ENCODE results near the gene SH3TC1.

SH3TC1 gene

DNA sequence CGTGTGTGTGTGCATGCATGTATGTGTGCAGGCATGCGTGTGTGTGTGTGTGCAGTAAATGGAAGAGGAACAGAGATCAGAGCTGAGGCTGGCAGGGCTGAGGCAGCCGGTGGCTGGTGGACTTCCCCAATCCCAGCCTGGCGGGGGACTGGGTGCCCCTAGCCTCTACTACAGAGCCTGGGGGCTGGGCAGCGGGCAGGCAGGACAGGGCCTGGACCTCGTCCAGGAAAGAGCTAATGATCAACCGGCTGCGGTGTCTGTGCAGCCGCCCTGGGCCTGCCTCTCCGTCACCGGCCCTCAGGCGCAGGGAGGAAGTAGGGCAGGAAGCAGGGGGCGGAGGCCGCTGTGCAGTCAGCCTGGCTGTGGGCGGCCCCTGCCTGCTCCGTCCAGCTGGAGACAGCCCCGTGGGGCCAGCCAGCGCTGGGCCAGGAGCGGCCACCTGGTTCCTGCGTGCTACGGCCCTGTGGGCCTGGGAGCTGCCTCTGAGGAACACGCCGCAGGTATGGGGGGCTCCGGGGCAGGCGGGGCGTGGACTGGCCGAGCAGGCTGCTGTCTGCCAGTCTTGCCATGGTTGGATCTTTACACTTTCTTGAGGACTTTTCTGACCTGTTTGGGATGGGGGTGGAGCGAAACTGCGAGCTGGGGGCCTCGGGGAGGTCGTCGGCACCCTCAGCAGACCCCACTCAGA is at the start of gene SH3TC1:
TSS of gene SH3TC1 (plus strand) at position 385 of the 688 bp plus-strand sequence. CDS start 5,905 bp downstream, outside the sequence.
- DNase-seq: peak; percentile 44 to 47

- no peak for DNase-seq
Observed at GRCh38 chr4:8149664-8150063, 49.4 kb upstream of the SH3TC1 start.

DNA sequence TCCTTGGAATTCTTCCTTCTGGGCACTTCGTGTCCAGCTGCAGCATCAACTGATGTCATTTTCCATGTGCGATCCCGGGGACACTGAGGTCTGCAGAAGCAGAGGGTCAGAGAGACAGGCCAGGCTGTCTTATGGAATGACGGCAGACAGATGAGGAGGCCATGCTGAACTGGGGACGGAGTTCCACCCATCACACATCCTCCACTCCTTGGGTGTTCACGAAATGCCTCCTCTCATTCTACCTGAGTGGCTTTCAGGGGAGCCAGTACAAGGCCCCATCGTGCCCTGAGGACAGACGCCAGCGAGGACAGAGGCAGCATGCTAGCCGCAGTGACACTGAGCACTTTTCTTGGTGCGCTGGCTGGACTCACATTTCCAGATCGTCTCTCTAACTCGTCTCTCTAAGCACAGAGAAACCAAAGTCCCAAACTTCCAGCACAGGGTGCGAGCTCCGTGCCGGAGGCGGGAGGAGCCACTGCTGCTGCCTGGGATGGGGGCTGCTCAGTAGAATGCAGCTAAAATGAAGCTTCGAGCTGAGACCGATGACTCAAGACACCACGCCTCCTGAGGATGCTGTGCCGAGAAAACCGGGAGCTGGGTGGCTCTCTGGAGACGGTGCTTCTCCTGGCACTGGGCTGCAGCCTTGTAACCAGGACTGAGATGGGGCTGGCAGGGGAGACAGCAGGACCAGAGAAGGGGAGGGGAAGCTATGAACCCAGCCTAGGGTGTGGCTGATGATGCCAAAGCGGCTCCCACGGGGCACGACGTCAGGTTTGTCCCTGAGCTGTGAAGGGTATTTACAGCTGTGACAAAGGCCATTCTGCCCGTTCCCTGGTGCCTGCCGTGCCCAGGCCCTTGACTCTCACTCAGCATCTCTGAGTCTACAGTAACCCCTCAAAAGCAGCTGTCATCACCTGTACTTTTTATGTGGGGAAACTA is 48.7 kb upstream of the SH3TC1 start:
- no peak for DNase-seq

DNA sequence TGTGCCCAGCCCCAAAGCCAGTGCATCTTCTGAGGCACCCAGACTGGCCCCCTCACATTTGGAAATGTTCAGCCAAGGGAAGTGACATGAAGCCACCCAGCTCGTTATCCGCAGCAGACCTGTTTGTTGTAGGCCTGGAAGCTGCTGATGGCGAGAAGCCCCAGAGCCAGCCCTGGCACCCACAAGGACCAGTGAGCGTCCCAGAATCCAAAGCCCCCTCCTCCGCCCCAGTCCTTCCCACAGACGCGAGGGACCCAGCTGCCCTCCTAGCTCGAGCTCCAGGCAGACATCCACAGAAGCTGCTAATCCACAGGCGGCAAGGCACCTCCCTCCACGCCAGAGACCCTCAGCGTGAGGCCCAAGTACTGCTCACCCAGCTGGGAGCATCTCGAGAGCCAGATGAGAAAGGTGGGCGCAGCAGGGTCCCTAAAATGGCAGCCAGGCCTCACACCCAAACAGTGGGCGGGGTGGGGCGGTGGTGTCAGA is 47.9 kb upstream of the SH3TC1 start:
- no peak for DNase-seq

DNA sequence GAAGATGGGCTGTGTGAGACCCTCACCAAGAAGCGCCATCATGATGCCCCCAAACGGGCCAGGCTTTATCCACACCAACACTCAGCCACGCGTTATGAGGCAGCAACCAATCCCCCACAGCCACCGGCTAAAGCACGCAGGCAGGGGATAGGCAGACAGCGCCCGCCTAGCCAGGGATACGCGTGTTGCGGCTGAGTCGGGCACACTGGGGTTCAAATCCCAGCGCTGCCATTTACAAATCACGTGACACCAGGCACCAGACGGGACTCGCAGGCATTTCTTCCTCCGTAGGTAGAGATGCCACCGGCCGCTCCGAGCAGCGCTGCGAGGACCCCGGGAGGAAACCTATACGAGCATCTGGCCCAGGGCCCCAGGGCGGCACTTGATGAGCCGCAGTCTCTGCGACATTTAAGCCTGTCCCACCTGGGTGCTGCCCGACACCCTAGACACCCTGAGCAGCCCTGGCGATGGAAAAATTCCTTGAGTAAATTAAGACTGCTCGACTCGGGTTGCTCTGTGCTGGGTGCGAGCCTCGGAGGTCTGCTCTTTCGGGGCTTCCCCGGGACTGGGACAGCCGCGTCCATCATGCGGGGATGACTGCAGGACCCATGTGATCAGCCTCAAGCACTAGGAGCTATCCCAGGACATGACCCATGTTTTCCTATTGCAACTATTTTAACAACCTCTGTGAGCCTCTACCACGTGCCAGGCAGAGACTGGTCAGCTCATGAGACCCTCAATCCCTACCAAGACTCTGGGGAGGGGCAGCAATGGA is 46.8 kb upstream of the SH3TC1 start:
- no peak for DNase-seq

DNA sequence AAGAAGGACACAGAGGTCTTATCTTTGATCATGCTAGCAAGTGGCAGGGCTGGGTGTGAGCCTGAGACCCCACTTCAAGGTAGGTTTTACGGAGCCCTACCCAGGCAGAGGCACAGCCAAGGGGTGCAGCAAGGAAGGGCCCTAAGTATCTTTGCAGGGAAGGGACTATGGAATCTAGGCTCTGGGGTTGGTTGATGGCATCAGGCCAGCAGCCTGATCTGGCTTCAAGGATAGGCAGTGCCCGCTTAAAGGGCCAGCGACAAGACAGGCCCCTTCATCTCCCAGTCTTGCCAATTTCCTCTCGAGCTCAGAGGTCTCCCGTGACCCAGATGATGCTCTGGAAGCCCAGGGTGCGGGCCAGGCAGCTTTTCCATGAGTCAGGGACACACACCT is 46.2 kb upstream of the SH3TC1 start:
- no peak for DNase-seq

DNA sequence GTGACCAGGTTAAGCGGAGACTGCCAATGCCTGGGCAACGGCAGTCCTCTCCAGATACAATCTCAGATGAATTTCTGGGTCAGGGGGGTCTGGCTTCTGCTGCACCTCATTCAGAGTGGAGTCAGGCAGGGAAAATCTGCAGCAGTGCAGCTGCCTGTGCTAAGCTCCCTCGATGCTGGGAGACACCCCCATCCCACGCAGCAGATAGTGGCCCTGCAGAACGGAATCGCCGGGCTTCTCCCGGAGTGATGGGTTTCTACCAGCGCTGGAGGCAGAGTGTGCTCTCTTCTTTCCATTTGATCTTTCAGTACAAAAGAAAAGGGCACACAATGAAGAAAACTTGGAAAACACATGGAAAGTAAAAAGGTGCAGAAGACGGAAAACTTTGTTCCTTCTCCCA is 45.6 kb upstream of the SH3TC1 start:
- DNase-seq: no peak

- no peak for DNase-seq
Observed at GRCh38 chr4:8155048-8155447, 44.0 kb upstream of the SH3TC1 start.

DNA sequence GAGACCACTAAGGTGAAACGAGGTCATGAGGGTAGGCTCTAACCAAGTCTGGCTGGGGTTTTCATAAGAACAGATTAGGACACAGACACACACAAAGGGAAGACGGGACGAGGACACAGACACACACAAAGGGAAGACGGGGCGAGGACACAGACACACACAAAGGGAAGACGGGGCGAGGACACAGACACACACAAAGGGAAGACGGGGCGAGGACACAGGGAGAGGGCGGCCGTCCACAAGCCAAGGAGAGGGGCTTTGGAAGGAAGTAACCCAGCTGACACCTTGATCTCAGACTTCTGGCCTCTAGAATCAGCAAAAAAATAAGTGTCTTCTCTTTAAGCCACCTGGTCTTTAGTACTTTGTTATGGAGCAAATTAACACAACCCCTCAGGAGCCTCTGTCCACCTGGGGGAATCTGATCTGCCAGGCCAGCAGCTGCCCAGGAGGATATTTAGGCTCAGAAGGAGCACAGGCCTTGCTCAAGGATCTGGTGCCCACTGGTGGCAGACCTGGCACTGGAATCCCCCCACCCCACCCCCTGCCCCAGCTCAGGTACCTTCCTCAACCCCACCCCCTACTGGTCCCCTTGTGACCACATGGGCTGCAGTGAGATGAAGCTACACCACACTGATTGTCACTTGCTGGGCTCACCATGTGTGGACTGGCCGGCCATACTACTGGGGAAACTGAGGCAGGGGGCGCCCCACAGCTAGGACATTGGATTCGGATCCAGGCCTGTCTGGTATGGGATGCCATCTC is 43.2 kb upstream of the SH3TC1 start:
- DNase-seq: no peak

DNA sequence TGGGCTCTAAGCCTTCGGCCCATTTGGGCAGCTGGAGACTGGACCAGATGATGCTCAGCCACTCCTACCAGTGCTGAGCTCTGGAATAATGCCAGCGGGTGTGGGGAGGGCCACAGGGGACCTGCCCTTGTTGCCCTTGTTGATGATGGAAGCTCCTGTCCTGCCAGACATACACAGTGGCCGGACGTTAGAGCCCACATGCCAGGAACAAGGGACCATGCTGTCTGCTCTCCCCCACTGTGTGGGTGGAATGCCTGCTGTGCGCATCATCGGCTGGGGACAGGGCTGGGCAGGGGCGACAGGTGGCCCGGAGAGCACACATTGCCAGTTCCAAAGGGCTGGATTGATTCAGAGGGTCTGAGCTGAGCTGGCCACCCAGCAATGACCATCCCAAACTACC is 42.5 kb upstream of the SH3TC1 start:
- no peak for DNase-seq

GRCh38 chr4:8157496-8157895 is 41.6 kb upstream of the SH3TC1 start:
- DNase-seq: no peak

DNA sequence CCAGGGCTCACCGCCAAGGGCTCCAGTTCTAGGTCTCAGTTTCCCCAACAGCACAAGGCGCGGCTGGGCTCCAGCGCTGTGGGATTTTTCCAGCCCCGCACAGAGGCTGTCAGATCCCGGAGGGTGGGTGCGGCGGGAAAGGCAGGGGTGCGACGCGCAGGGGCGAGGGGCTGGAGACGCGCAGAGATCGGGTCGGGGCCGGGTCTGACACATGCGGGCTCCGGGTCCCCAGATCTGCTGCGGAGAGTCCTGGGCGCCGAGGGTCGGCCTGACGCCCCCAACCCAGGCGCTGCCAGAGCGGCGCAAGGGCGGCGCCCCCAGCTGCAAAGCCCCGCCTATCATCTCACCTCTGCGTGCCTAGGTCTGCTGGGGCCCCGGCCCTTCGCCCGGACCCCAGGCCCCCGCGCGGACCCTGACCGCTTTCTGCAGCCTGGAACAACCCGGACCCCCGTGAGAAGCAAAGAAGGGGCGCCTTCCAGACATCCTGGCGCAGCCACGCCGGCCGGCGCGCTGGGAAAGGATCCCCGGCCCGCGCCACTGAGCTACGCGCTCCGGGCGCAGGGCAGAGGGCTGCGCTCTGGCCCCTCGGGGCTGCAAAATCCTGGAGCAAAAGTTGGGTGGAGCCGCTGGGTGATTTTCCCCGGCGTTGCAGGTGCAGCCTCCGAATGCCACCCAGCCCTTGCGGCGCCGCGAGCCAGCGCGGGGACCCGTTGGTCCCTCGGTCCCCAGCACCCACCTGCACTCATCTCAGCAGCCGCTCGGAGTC is 41.0 kb upstream of the SH3TC1 start:
- DNase-seq: no peak

- peak; percentile 98 to 99 for DNase-seq
Observed at GRCh38 chr4:8158710-8159536, 40.2 kb upstream of the SH3TC1 start, which contains the start of gene ABLIM2. TSS of gene ABLIM2 (minus strand) at chr4:8158813. CDS start at chr4:8158689, 124 bp downstream.

- no peak for DNase-seq
Observed at GRCh38 chr4:8159537-8160232, 39.4 kb upstream of the SH3TC1 start.

- DNase-seq: no peak
Observed at GRCh38 chr4:8160233-8160560, 38.9 kb upstream of the SH3TC1 start.

- no peak for DNase-seq
Observed at GRCh38 chr4:8160572-8160971, 38.5 kb upstream of the SH3TC1 start.

DNA sequence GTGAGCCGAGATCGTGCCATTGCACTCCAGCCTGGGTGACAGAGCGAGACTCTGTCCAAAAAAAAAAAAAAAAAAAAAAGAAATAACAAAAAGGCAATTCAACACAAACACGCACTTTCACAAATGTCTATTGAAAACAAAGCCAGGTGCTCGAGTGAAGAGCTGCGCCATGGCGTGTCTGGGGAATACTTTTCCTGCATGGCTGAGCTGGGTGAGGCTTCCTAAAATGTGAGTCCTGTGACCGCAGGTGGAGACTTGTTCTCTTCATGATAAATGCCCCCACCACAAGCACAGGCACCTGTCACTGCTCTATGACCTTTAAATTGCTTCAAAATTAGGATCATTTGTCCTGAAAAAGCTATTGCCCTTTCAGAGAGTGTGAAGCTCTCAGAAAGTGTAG is 36.5 kb upstream of the SH3TC1 start:
- no peak for DNase-seq

DNA sequence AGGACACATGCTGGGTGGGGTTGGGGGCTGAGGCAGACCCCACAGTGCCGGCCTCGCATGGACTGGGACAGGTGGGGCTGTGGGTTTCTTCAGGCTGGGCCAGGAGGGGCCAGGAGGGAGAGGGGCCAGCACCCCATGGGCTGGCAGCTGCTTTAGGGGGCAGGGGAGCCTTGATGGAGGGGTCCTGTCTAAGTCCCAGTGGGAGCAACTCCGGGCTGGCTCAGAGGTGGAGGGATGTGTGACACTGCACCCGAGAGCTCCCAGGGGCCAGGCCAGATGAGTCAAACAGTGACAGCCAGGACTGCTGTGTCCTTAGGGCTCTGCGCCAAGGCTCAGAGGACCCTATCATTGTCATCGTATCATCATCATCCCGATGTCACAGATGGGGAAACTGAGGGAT is 36.1 kb upstream of the SH3TC1 start:
- no peak for DNase-seq

GRCh38 chr4:8163436-8164193 is 35.5 kb upstream of the SH3TC1 start:
- no peak for DNase-seq

Data from stimulated activated CD4-positive, alpha-beta T cell treated with anti-CD3 and anti-CD28 coated beads, Interleukin-4, amount 100 ng/mL, for 4 hours (primary cell).